ENCODE measurements around the gene ANKRD55.

GRCh38 chr5:56072863-56073766, 160.0 kb downstream of the ANKRD55 start:
- TF ChIP-seq ZNF114 (tag by site-specific recombination; IDR thresholded peaks at IDR 0.05) (no peak), ZNF138 (tag by site-specific recombination; IDR thresholded peaks at IDR 0.05; ENCODE audit: borderline replicate concordance) (no peak), ATF2 (tag by site-specific recombination; IDR thresholded peaks at IDR 0.05; ENCODE audit: low read depth) (no peak), CTCF (tag by site-specific recombination; IDR thresholded peaks at IDR 0.05) (no peak), ZNF350 (tag by site-specific recombination; IDR thresholded peaks at IDR 0.05) (no peak), ZNF214 (tag by site-specific recombination; IDR thresholded peaks at IDR 0.05; ENCODE audit: borderline replicate concordance) (no peak), SALL2 (tag by site-specific recombination; IDR thresholded peaks at IDR 0.05; ENCODE audit: borderline replicate concordance) (no peak), ZNF18 (tag by site-specific recombination; IDR thresholded peaks at IDR 0.05) (no peak), SP7 (tag by site-specific recombination; IDR thresholded peaks at IDR 0.05) (no peak), ZNF768 (tag by site-specific recombination; IDR thresholded peaks at IDR 0.05) (no peak)

All from HEK293 (cell line).